Skeletal muscle tissue (tissue), 5 donors: ENCODE results near the gene PHETA1. TPM values are rescaled to one million over a fixed set of nuclear protein-coding genes. Genes with fewer than 3 reads are reported as not detected.
A peak's percentile ranks its signal among the peaks of the same experiment; 100 is the strongest.

Source experiments
- H3K27ac ChIP-seq: one replicate; pipeline ENCODE4 v1.7.0; 2013; ENCODE audit warnings: mild to moderate bottlenecking, low read depth, low read length, inconsistent platforms
- H3K27me3 ChIP-seq, 3 donors: one replicate each; pipeline ENCODE4 v1.7.0; 2013; ENCODE audit warnings: low read length in 3 of 3; ENCODE audit not compliant: control insufficient read depth in 3 of 3, insufficient read depth in 3 of 3
- H3K36me3 ChIP-seq, 3 donors: one replicate each; pipeline ENCODE4 v1.7.0; 2013; ENCODE audit warnings: low read length in 3 of 3; ENCODE audit not compliant: control insufficient read depth in 3 of 3, insufficient read depth in 3 of 3
- H3K4me1 ChIP-seq, 3 donors: one replicate each; pipeline ENCODE4 v1.7.0; 2013; ENCODE audit warnings: low read length in 3 of 3, mild to moderate bottlenecking in 3 of 3; ENCODE audit not compliant: control insufficient read depth in 3 of 3, insufficient read depth in 3 of 3
- H3K4me3 ChIP-seq, 3 donors: one replicate each; pipeline ENCODE4 v1.7.0; 2013; ENCODE audit warnings: low read length in 3 of 3
- H3K9ac ChIP-seq, 3 donors: one replicate each; pipeline ENCODE4 v1.7.0; 2013; ENCODE audit warnings: low read length in 3 of 3, mild to moderate bottlenecking in 3 of 3, moderate library complexity in 2 of 3, low read depth in 1 of 3
- H3K9me3 ChIP-seq, 3 donors: one replicate each; pipeline ENCODE4 v1.7.0; 2013; ENCODE audit warnings: low read length in 3 of 3; ENCODE audit not compliant: control insufficient read depth in 3 of 3
- small RNA-seq: library from RNA; depleted of rRNA; stranded (forward); fragments of <200 nt; gene quantifications from one replicate; pipeline ENCODE3, GENCODE V24; 2014
- total RNA-seq: library from RNA; depleted of rRNA; stranded (reverse); fragments of >200 nt; gene quantifications from one replicate; pipeline ENCODE4 v1.2.3, GENCODE V29; 2014
- donor health status: Osteomylitis.

The PHETA1 gene
- total RNA-seq, 1 donor from 2014 or later = 2.6 TPM

DNA sequence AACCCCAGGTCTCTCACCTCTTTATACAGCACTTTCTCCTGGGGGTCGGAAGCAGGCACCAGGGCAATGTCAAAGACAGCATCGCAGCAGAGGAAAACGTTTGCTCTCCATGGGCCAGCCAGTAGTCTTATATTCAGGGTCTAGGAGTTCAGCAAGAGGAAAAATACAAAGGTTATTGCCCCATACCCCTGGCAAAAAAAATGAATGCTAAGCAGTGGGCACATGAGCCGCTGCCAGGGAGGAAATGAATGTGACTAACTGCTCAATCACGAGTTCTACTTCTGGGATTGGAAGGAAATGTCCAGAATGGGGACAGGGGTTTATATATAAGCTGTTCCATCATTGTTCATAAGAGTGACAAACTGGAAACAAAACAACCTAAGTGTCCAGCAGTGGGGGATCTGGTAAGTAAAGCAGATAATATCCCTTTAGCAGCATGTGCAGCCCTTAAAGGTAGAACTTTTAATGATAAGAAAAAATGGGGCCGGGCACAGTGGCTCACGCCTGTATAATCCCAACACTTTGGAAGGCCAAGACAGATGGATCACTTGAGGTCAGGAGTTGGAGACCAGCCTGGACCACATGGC lies 53.8 kb downstream of the PHETA1 start:
- Histone ChIP-seq H3K27me3 (peaks cover 0 to 16% (median 3%) of the 10 kb centered on the region in 3 donors), H3K4me1 (peaks cover 0 to 4% (median 3%) of the 10 kb centered on the region in 3 donors), H3K36me3 (no peaks in the 10 kb centered on the region), H3K4me3 (no peak overlapping the region), H3K27ac (no peak overlapping the region), H3K9ac (no peak overlapping the region), H3K9me3 (no peaks in the 10 kb centered on the region)

DNA sequence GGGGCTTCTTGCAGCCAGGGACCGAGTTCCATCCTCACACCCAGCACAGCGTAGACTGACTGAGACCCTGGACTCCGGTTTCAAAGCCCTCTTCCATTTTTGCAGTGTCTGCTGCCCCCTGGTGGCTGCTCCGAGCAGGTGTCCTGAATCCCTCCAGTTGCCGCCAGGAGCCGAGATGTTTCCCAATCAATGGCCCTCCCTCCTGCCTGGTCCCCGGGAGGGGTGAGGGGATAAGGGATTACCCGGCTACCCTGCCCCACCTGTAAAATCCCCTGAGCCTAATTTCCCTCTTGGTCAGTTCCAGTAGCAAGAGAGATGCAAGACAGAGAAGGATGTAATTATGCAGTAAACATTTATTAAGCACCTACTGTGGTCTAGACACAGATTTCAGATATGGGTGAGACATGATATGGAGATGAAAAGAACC lies 55.0 kb downstream of the PHETA1 start:
- H3K36me3 ChIP-seq = no peaks in the 10 kb centered on the region
- peaks cover 0 to 9% (median 3%) of the 10 kb centered on the region in 3 donors for H3K27me3 ChIP-seq
- no peak overlapping the region for H3K27ac ChIP-seq
- H3K9me3 ChIP-seq = no peaks in the 10 kb centered on the region
- peak overlapping the region in 1 of 3 donors; percentile 16 for H3K9ac ChIP-seq
- H3K4me3 ChIP-seq = no peak overlapping the region
- H3K4me1 ChIP-seq = peaks cover 0 to 4% (median 3%) of the 10 kb centered on the region in 3 donors

DNA sequence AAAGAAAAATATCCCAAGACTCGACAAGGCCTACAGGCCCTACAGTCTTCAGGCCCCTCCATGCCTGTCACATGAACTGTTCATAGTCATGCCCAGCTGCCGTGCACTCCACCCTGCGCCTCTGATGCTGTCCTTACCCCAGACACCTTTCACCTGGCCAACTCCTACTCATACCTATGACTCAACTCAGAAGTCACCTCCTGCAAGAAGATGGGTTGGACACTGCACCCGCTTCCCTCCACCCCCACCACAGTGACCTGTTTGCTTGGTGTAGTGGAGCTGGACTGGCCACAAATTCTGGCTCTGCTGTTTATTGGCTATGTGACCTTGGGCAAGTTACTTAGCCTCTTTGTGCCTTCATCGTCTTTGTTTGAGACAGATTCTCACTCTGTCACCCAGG lies 56.2 kb downstream of the PHETA1 start:
- Histone ChIP-seq H3K4me1 (peaks cover 0 to 4% (median 3%) of the 10 kb centered on the region in 3 donors), H3K9ac (no peak overlapping the region), H3K36me3 (no peaks in the 10 kb centered on the region), H3K27me3 (peaks cover 0 to 9% (median 3%) of the 10 kb centered on the region in 3 donors), H3K27ac (no peak overlapping the region), H3K4me3 (no peak overlapping the region), H3K9me3 (no peaks in the 10 kb centered on the region)

DNA sequence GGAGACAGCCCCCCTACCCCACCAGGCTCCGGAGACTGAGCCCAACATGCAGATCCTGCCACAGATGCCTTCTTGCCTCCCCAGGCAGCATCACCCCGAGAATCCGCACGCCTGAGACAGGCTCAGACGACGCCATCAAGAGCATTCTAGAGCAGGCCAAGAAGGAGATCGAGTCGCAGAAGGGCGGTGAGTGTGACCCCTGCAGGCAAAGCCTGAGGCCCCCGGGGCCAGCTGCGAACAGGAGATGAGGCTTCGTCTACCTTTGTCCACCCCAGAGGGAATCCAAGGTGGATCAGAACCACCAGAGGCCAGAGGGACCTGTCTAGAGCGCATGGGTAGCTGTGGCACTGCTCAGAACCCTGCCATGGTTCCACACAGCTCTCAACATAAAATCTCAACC lies 56.9 kb downstream of the PHETA1 start:
- no peaks in the 10 kb centered on the region for H3K36me3 ChIP-seq
- no peak overlapping the region for H3K27ac ChIP-seq
- peaks cover 0 to 4% (median 3%) of the 10 kb centered on the region in 3 donors for H3K4me1 ChIP-seq
- no peaks in the 10 kb centered on the region for H3K9me3 ChIP-seq
- no peak overlapping the region for H3K9ac ChIP-seq
- peaks cover 0 to 9% (median 3%) of the 10 kb centered on the region in 3 donors for H3K27me3 ChIP-seq
- no peak overlapping the region for H3K4me3 ChIP-seq

DNA sequence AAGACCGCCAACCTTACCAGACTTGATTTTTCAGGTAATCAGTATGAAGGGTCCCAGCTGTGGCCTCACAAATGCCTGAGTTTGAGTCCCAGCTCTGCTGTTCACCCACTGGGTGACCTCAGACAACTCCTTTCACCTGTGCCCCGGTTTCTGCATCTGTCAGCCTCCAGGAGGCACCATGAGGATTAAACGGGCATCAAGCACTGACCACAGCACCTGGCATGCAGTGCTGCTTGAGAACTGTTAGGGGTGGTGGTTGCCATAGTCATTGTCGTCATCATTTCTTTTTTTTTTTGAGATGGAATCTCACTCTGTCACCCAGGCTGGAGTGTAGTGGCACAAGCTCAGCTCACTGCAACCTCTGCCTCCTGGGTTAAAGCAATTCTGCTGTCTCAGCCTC lies 57.9 kb downstream of the PHETA1 start:
- Histone ChIP-seq H3K9me3 (no peaks in the 10 kb centered on the region), H3K27me3 (peaks cover 0 to 9% (median 3%) of the 10 kb centered on the region in 3 donors), H3K27ac (no peak overlapping the region), H3K4me3 (no peak overlapping the region), H3K36me3 (no peaks in the 10 kb centered on the region), H3K4me1 (peaks cover 0 to 4% (median 3%) of the 10 kb centered on the region in 3 donors), H3K9ac (no peak overlapping the region)

Small RNA genes within 50 kb of the gene (small RNA-seq; reads per million reads assigned to genes)
- not detected for gene RNA5SP373

Other genes starting within 250 kb of the PHETA1 start
- gene SH2B3, start 36.8 kb upstream of the PHETA1 start, total RNA-seq = 7.8 TPM
- gene ATXN2, start 230.2 kb upstream of the PHETA1 start, total RNA-seq = 42.8 TPM